ENCODE measurements around the gene TRIM59.

DNA sequence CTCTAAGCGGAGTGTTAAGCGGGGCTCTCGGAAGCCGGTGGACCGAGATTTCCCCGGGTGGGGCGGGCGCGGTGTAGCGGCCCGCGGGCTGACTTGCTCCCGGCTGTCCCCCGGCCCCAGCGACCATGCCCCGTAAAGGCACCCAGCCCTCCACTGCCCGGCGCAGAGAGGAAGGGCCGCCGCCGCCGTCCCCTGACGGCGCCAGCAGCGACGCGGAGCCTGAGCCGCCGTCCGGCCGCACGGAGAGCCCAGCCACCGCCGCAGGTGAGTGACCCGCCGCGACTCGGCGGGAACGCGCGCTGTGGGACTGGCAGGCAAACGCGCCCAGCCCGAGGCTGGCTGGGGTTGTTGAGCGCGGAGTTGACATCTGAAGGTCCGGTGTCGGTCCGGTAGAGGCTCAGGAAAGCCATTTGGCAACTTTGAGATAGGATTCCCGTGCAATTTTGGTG lies 48.9 kb downstream of the TRIM59 start:
- TF ChIP-seq, protein P1, sequence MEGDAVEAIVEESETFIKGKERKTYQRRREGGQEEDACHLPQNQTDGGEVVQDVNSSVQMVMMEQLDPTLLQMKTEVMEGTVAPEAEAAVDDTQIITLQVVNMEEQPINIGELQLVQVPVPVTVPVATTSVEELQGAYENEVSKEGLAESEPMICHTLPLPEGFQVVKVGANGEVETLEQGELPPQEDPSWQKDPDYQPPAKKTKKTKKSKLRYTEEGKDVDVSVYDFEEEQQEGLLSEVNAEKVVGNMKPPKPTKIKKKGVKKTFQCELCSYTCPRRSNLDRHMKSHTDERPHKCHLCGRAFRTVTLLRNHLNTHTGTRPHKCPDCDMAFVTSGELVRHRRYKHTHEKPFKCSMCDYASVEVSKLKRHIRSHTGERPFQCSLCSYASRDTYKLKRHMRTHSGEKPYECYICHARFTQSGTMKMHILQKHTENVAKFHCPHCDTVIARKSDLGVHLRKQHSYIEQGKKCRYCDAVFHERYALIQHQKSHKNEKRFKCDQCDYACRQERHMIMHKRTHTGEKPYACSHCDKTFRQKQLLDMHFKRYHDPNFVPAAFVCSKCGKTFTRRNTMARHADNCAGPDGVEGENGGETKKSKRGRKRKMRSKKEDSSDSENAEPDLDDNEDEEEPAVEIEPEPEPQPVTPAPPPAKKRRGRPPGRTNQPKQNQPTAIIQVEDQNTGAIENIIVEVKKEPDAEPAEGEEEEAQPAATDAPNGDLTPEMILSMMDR (IDR thresholded peaks at IDR 0.05 in 2 of 3, conservative IDR thresholded peaks at IDR 0.05 in 1 of 3; ENCODE audit: control insufficient read depth in 2 of 3, extremely low read depth in 1 of 3, insufficient read depth in 1 of 3, low read depth in 3 of 3, low read length in 3 of 3): no peak
- TF ChIP-seq EZH2 (IDR thresholded peaks at IDR 0.05; ENCODE audit: borderline replicate concordance, control insufficient read depth, low read depth, low read length): no peak
- no peak for TF ChIP-seq MYC (IDR thresholded peaks at IDR 0.05; ENCODE audit: insufficient read depth, insufficient read length, insufficient replicate concordance, low read length, severe bottlenecking)
- no peak for TF ChIP-seq HDAC2 (IDR thresholded peaks at IDR 0.05)
- TF ChIP-seq EP300 (IDR thresholded peaks at IDR 0.05; ENCODE audit: borderline replicate concordance in 1 of 2, control insufficient read depth in 1 of 2, low read depth in 2 of 2, low read length in 2 of 2): no peak
- TF ChIP-seq RFX5 (IDR thresholded peaks at IDR 0.05; ENCODE audit: low read depth, low read length): no peak
- TF ChIP-seq RAD51 (IDR thresholded peaks at IDR 0.05): no peak
- TF ChIP-seq FOS (IDR thresholded peaks at IDR 0.05; ENCODE audit: borderline replicate concordance, extremely low read depth, insufficient read length): no peak
- no peak for TF ChIP-seq SP1 (IDR thresholded peaks at IDR 0.05; ENCODE audit: low read depth, low read length)
- TF ChIP-seq, protein P2, sequence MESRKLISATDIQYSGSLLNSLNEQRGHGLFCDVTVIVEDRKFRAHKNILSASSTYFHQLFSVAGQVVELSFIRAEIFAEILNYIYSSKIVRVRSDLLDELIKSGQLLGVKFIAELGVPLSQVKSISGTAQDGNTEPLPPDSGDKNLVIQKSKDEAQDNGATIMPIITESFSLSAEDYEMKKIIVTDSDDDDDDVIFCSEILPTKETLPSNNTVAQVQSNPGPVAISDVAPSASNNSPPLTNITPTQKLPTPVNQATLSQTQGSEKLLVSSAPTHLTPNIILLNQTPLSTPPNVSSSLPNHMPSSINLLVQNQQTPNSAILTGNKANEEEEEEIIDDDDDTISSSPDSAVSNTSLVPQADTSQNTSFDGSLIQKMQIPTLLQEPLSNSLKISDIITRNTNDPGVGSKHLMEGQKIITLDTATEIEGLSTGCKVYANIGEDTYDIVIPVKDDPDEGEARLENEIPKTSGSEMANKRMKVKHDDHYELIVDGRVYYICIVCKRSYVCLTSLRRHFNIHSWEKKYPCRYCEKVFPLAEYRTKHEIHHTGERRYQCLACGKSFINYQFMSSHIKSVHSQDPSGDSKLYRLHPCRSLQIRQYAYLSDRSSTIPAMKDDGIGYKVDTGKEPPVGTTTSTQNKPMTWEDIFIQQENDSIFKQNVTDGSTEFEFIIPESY (IDR thresholded peaks at IDR 0.05): no peak
- TF ChIP-seq, protein P3, sequence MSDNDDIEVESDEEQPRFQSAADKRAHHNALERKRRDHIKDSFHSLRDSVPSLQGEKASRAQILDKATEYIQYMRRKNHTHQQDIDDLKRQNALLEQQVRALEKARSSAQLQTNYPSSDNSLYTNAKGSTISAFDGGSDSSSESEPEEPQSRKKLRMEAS (IDR thresholded peaks at IDR 0.05; ENCODE audit: low read depth, low read length): no peak
